ENCODE measurements around the gene MIS12.
A peak's percentile ranks its signal among the peaks of the same experiment; 100 is the strongest.

DNA sequence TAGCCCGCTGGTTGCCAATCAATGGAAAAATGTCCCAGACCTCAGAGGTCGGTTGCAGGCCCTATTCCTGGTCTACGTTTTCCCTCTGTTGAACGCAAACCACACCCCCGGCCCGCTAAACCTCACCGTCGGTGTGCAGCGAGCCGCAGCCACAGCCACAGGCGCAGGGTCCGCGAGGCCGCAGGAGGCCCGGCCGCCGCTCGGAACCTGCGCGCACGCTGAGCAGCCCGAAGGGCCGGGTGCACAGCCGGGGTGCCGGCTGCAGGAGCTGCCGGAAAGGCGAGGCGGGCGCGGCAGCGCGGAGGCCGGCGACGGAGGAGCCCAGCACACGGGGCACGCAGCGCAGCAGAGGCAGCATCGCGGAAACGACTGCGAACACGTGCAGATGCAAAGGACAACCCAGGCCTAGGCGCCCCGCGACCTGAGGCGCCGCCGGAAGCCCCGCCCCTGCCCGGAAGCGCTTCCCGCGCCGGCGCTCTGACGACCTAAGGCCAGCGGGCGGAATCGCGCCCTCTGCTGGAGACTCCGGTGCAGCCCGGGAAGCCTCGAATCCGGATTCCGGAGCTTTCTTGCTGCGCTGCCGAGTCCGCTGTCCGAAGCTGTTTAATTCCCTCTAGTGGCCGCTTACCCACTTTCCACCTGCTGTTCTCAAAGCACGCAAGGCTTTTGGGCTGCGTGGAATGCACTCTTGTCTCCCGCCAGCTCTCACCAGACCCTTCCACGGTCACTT lies 47.5 kb upstream of the MIS12 start, which contains the start of gene C1QBP:
- TF ChIP-seq YY1 (IDR thresholded peaks at IDR 0.05; ENCODE audit: extremely low read depth, insufficient replicate concordance, low read depth, low read length) (no peak), CTCF (IDR thresholded peaks at IDR 0.05 in 2 of 3, conservative IDR thresholded peaks at IDR 0.05 in 1 of 3; ENCODE audit: borderline replicate concordance in 1 of 3, insufficient read depth in 1 of 3, low read depth in 2 of 3, low read length in 2 of 3) (peak; percentile 93 to 99 (median 96)), MAX (IDR thresholded peaks at IDR 0.05) (peak; percentile 98), REST (IDR thresholded peaks at IDR 0.05; ENCODE audit: low read depth) (no peak), POLR2A (IDR thresholded peaks at IDR 0.05; ENCODE audit: borderline replicate concordance, extremely low read depth, insufficient read depth, insufficient read length) (peak; percentile 68), EZH2 (IDR thresholded peaks at IDR 0.05) (no peak), SIN3A (IDR thresholded peaks at IDR 0.05; ENCODE audit: low read depth) (peak; percentile 84), RAD21 (IDR thresholded peaks at IDR 0.05; ENCODE audit: low read depth) (peak; percentile 89), JUND (IDR thresholded peaks at IDR 0.05) (no peak)
